A549 treated with DMSO at 1 μM for 4 hours (cell line): ENCODE data around the gene RCCD1. TPM values are rescaled to one million over a fixed set of nuclear protein-coding genes. Genes with fewer than 3 reads are reported as not detected.

Experiments used
- total RNA-seq: library from RNA; stranded (reverse); fragments of 200-300 nt; extraction: Qiagen RNA extraction; gene quantifications from 5 replicates; pipeline ENCODE4 v1.2.3, GENCODE V29; 2022; ENCODE audit warnings: low read depth

Gene RCCD1
- 25.3 to 40.0 TPM (median 33.0 TPM) in 5 replicates for total RNA-seq

DNA sequence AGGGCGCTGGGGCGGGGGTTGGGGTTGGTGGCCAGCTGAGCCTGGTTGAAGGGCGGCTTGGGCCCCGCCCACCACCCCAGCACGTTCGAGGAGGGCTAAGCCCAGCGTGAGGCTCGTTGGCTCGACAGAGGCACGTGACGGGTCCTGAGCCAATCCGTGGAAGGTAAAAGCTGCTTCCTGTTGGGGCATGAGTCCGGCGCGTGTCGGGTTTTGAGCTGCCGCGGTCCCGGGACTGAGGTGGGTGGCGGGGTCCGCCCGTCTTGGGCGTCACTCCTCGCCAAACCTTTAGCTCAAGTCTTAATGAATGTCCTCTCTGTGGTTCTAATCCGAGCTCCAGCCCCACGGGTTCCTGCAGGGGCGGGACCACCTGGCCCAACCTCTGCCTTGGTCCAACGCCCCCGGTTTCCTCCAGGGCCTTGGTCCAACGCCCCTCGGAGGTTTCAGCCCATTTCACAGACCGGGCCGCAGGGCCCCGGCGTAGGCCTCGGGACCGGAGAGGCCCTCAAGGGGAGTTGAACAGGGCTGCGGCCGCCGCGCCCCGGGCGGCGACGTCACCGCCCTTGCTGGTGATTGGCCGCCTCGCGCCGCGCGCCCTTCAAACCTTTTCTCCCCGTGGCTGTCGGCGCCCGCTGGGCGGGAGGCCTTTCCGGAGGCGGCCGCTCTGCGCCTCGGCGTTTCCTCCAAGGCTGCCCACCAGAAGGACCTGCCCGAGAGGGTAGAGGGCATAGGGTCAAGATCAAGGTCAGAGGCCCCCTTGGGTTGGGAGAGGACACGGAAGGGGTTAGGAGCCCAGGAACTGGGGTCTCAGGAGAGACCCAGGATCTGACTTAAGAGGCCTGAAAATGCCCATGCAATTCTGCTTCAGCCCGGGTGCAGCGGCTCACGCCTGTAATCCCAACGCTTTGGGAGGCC is at the start of gene RCCD1:
Gene RCCD1, plus strand, starts transcription at position 173 of the 912 bp plus-strand sequence. CDS start 1,851 bp downstream, outside the sequence.

DNA sequence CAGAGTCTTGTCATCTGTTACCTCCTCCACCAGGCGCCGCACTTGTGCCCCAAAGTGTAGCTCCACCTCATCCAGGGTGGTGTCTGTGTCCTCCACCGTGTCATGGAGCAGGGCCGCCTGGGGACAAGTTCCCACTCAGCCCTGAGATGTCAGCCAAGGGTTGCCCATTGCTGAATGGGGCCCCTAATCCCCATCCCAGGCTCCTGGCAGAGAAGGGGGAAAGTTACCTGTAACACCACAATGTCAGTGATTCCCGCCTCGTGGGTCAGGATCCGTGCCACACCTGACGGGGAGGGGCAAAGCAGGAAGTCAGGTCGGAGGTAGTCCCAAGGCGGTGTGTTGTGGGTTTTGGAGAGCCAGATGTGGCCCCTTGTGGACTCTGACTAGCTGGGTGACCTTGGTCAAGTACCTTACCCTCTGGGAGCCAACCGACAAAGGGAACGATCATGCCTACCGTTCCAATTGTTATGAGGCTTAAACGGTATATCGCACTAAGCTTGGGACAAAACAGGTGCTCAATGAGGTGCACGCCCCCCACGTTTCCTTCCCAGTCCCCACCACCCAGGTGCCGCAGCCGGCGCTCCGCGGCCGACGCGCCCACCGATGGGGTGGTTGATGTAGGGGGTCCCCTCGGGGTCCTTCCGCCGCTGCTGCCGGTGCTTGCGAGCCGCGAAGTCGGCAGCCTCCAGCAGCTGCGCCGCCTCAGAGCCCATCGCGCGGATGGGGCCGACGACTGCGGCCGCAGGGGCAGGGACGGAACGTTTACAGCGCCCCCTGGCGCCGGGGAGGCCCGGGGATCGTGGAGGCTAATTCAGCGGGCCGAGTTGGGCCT is 22.6 kb upstream of the RCCD1 start, which contains the start of gene HDDC3:
Gene HDDC3, minus strand, starts transcription at position 722 of the 832 bp plus-strand sequence. Its CDS starts 9 bp downstream, at position 713.

DNA sequence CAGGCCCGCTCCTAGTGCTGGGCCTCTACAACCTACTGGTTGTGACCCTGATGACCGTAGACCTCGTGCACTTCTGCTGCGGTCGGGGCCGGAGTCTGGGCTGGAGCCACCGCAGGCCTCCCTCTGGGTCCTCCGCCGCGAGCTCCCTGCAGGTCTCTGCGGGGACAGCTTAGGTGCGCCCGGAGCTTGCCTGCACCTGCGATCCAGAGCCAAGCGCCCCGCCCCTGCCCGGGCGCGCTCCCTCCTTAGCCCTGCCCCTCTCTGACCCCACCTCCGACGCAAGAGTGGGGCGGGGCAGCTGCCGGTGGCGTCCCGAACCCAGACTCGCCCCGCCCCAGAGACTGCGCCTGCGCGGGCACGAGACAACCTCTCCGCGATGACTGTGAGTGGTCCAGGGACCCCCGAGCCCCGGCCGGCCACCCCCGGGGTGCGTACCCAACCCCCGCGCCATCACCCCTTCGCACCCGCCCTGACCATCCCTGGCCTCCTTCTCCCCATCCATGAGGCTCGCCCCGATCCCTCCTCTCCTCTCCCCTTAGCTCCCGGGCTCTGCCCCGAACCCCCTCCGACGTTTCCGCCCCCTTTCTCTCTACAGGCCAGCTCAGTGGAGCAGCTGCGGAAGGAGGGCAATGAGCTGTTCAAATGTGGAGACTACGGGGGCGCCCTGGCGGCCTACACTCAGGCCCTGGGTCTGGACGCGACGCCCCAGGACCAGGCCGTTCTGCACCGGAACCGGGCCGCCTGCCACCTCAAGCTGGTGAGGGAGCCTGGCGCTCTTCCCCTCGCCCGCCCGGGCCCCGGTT is 19.5 kb upstream of the RCCD1 start, which contains the start of gene UNC45A:
Gene UNC45A, plus strand, starts transcription at position 337 of the 803 bp plus-strand sequence. Its CDS starts 40 bp downstream, at position 377.

GRCh38 chr15:90994417-90995311 is 40.0 kb downstream of the RCCD1 start, which contains the start of gene PRC1:
Gene PRC1 (minus strand): TSS chr15:90994535. CDS start chr15:90994417, 118 bp downstream.

Other genes starting within 250 kb of the RCCD1 start
- 12.1 to 15.5 TPM (median 12.4 TPM) in 5 replicates for gene BLM, start 237.5 kb upstream of the RCCD1 start, total RNA-seq
- 47.3 to 60.2 TPM (median 51.6 TPM) in 5 replicates for gene FURIN, start 86.3 kb upstream of the RCCD1 start, total RNA-seq
- 0.69 to 0.88 TPM (median 0.71 TPM) in 5 replicates for gene FES, start 70.4 kb upstream of the RCCD1 start, total RNA-seq
- 27.5 to 32.0 TPM (median 30.1 TPM) in 5 replicates for gene MAN2A2, start 51.6 kb upstream of the RCCD1 start, total RNA-seq
- 31.9 to 34.3 TPM (median 32.7 TPM) in 5 replicates for gene HDDC3, start 22.3 kb upstream of the RCCD1 start, total RNA-seq
- 57.3 to 63.7 TPM (median 57.7 TPM) in 5 replicates for gene UNC45A, start 19.6 kb upstream of the RCCD1 start, total RNA-seq
- gene PRC1, start 39.7 kb downstream of the RCCD1 start, total RNA-seq = 198 to 234 TPM (median 215 TPM) in 5 replicates
- 13.6 to 20.3 TPM (median 14.7 TPM) in 5 replicates for gene VPS33B, start 67.7 kb downstream of the RCCD1 start, total RNA-seq
- gene SV2B, start 145.4 kb downstream of the RCCD1 start, total RNA-seq = 0.02 to 0.03 TPM (median 0.03 TPM) in 4 of 5 replicates, not detected in the other